ENCODE data around the gene CLK3. TPM values are rescaled to one million over a fixed set of nuclear protein-coding genes. Genes with fewer than 3 reads are reported as not detected.
A peak's percentile ranks its signal among the peaks of the same experiment; 100 is the strongest.
"Not testable (repeated sequence)": the region's sequence is repeated elsewhere in the genome, so short reads cannot be mapped to it uniquely, and the experiment has no call there.

CLK3 gene
- 117 TPM for total RNA-seq

- peak; percentile 85 to 96 (median 95) for DNase-seq (ENCODE audit: low read depth in 2 of 3, low spot score in 2 of 3)
Observed at GRCh38 chr15:74615508-74616365, at the start of gene CLK3. Gene CLK3, plus strand, starts transcription at chr15:74615836. Its CDS starts 3,361 bp downstream, at chr15:74619197.

- DNase-seq (ENCODE audit: low read depth in 2 of 3, low spot score in 2 of 3), result no peak
Observed at GRCh38 chr15:74568594-74568993, 47.0 kb upstream of the CLK3 start.

GRCh38 chr15:74569731-74570070 lies 45.9 kb upstream of the CLK3 start:
- DNase-seq (ENCODE audit: low read depth in 2 of 3, low spot score in 2 of 3), result no peak

GRCh38 chr15:74571191-74571590 lies 44.4 kb upstream of the CLK3 start:
- DNase-seq (ENCODE audit: low read depth in 2 of 3, low spot score in 2 of 3), result no peak

- DNase-seq (ENCODE audit: low read depth in 2 of 3, low spot score in 2 of 3), result no peak
Observed at GRCh38 chr15:74573987-74574386, 41.6 kb upstream of the CLK3 start.

GRCh38 chr15:74578496-74578994 lies 37.1 kb upstream of the CLK3 start:
- no peak for DNase-seq (ENCODE audit: low read depth in 2 of 3, low spot score in 2 of 3)

GRCh38 chr15:74579001-74579400 lies 36.6 kb upstream of the CLK3 start:
- no peak for DNase-seq (ENCODE audit: low read depth in 2 of 3, low spot score in 2 of 3)

- DNase-seq (ENCODE audit: low read depth in 2 of 3, low spot score in 2 of 3), result no peak
Observed at GRCh38 chr15:74580538-74581350, 34.9 kb upstream of the CLK3 start.

- no peak for DNase-seq (ENCODE audit: low read depth in 2 of 3, low spot score in 2 of 3)
Observed at GRCh38 chr15:74584204-74584603, 31.4 kb upstream of the CLK3 start.

GRCh38 chr15:74584779-74585178 lies 30.9 kb upstream of the CLK3 start:
- DNase-seq (ENCODE audit: low read depth in 2 of 3, low spot score in 2 of 3), result peak in 1 of 3 donors; percentile 20

- DNase-seq (ENCODE audit: low read depth in 2 of 3, low spot score in 2 of 3), result no peak
Observed at GRCh38 chr15:74585191-74585590, 30.4 kb upstream of the CLK3 start.

GRCh38 chr15:74585857-74586256 lies 29.8 kb upstream of the CLK3 start:
- DNase-seq (ENCODE audit: low read depth in 2 of 3, low spot score in 2 of 3), result no peak

GRCh38 chr15:74589826-74590225 lies 25.8 kb upstream of the CLK3 start:
- no peak for DNase-seq (ENCODE audit: low read depth in 2 of 3, low spot score in 2 of 3)

- no peak for DNase-seq (ENCODE audit: low read depth in 2 of 3, low spot score in 2 of 3)
Observed at GRCh38 chr15:74592222-74592621, 23.4 kb upstream of the CLK3 start.

GRCh38 chr15:74593122-74593521 lies 22.5 kb upstream of the CLK3 start:
- no peak for DNase-seq (ENCODE audit: low read depth in 2 of 3, low spot score in 2 of 3)

GRCh38 chr15:74594455-74594854 lies 21.2 kb upstream of the CLK3 start:
- no peak for DNase-seq (ENCODE audit: low read depth in 2 of 3, low spot score in 2 of 3)

- no peak for DNase-seq (ENCODE audit: low read depth in 2 of 3, low spot score in 2 of 3)
Observed at GRCh38 chr15:74595271-74595670, 20.4 kb upstream of the CLK3 start.

GRCh38 chr15:74596736-74597135 lies 18.9 kb upstream of the CLK3 start:
- DNase-seq (ENCODE audit: low read depth in 2 of 3, low spot score in 2 of 3), result not testable (repeated sequence)

GRCh38 chr15:74597146-74597705 lies 18.4 kb upstream of the CLK3 start:
- not testable (repeated sequence) for DNase-seq (ENCODE audit: low read depth in 2 of 3, low spot score in 2 of 3)

GRCh38 chr15:74598126-74598842 lies 17.4 kb upstream of the CLK3 start:
- peak; percentile 54 to 93 (median 86) for DNase-seq (ENCODE audit: low read depth in 2 of 3, low spot score in 2 of 3)

GRCh38 chr15:74599156-74599555 lies 16.5 kb upstream of the CLK3 start:
- no peak for DNase-seq (ENCODE audit: low read depth in 2 of 3, low spot score in 2 of 3)

Data from hematopoietic multipotent progenitor cell (in vitro differentiated cells).